Peyer's patch (tissue), 4 donors: ENCODE results near the gene THOC1.

ENCODE experiments used
- POLR2A ChIP-seq, 2 donors: fragments of 450-650 bp; IDR thresholded peaks; one replicate each; pipeline ENCODE4 v1.5.1; 2017; ENCODE audit warnings: antibody characterized with exemption in 2 of 2, mild to moderate bottlenecking in 2 of 2, moderate library complexity in 2 of 2
- TF ChIP-seq, protein P1 (sequence below), 6 experiments: fragments of 450-650 bp in 4 of 6; fragments of 200-600 bp in 2 of 6; sonication (generic) in 1 of 6; IDR thresholded peaks; one replicate each; pipeline ENCODE4 v1.5.1; 2017 to 2019; ENCODE audit warnings: antibody characterized with exemption in 6 of 6, mild to moderate bottlenecking in 3 of 6, moderate library complexity in 1 of 6

DNA sequence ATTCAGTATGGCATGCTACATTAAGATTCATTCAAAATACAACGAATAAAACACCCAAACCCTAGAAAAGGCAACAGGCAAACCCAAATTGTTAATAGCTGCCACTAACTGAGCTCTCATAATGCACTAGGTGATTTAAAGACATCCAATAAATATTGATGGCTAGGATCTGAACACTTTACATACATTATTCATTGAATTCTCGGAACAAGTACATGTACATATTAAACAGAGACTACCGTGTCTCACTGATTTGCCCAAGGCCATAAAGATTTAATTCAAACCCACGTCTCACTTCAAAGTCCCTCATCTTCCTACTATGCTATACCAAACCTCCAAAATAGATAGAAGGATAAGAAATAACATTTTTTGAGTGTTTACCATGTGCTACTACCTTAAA lies 42.1 kb downstream of the THOC1 start:
- TF ChIP-seq, protein P1, sequence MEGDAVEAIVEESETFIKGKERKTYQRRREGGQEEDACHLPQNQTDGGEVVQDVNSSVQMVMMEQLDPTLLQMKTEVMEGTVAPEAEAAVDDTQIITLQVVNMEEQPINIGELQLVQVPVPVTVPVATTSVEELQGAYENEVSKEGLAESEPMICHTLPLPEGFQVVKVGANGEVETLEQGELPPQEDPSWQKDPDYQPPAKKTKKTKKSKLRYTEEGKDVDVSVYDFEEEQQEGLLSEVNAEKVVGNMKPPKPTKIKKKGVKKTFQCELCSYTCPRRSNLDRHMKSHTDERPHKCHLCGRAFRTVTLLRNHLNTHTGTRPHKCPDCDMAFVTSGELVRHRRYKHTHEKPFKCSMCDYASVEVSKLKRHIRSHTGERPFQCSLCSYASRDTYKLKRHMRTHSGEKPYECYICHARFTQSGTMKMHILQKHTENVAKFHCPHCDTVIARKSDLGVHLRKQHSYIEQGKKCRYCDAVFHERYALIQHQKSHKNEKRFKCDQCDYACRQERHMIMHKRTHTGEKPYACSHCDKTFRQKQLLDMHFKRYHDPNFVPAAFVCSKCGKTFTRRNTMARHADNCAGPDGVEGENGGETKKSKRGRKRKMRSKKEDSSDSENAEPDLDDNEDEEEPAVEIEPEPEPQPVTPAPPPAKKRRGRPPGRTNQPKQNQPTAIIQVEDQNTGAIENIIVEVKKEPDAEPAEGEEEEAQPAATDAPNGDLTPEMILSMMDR (IDR thresholded peaks at IDR 0.05): no peak
- no peak for TF ChIP-seq POLR2A (IDR thresholded peaks at IDR 0.05)
